Karpas-422 (cell line): Measurements from ENCODE around the gene ERICH4. TPM values are rescaled to one million over a fixed set of nuclear protein-coding genes. Genes with fewer than 3 reads are reported as not detected.

Source experiments
- DNase-seq: peaks from one replicate; pipeline ENCODE4 v3.0.0-alpha.2; 2015
- H2AFZ ChIP-seq: fragments of 200-600 bp; sonication (generic); 2 replicates; pipeline ENCODE4 v1.6.1; 2014; ENCODE audit warnings: antibody characterized with exemption, low read length, mixed read lengths
- H3K27ac ChIP-seq: fragments of 200-600 bp; sonication (generic); 2 replicates; pipeline ENCODE4 v1.5.1; 2014; ENCODE audit warnings: mild to moderate bottlenecking, low read length, moderate library complexity
- H3K27me3 ChIP-seq: fragments of 200-600 bp; sonication (generic); 2 replicates; pipeline ENCODE4 v1.6.1; 2014; ENCODE audit warnings: low read length, mixed read lengths
- H3K36me3 ChIP-seq: fragments of 200-600 bp; sonication (generic); 2 replicates; pipeline ENCODE4 v1.6.1; 2014; ENCODE audit warnings: low read length, mixed read lengths; ENCODE audit not compliant: insufficient read depth
- H3K4me1 ChIP-seq: fragments of 200-600 bp; sonication (generic); 2 replicates; pipeline ENCODE4 v1.6.1; 2014; ENCODE audit warnings: mild to moderate bottlenecking, low read length, mixed read lengths
- H3K4me2 ChIP-seq: fragments of 200-600 bp; sonication (generic); 2 replicates; pipeline ENCODE4 v1.6.1; 2014; ENCODE audit warnings: low read length, low read depth, mild to moderate bottlenecking; ENCODE audit not compliant: poor library complexity, severe bottlenecking
- H3K4me3 ChIP-seq: fragments of 200-600 bp; sonication (generic); 2 replicates; pipeline ENCODE4 v1.5.1; 2014; ENCODE audit warnings: mild to moderate bottlenecking, antibody characterized with exemption, low read length, mixed read lengths
- H3K79me2 ChIP-seq: fragments of 200-600 bp; sonication (generic); 2 replicates; pipeline ENCODE4 v1.6.1; 2014; ENCODE audit warnings: mild to moderate bottlenecking, low read length, mixed read lengths
- H3K9ac ChIP-seq: fragments of 200-600 bp; sonication (generic); 2 replicates; pipeline ENCODE4 v1.6.0; 2014; ENCODE audit warnings: low read length
- H3K9me2 ChIP-seq: fragments of 200-600 bp; sonication (generic), shearing (Covaris generic); replicated peaks from 2 replicates; pipeline ENCODE4 v1.6.0; 2014; ENCODE audit warnings: mild to moderate bottlenecking, low read length, moderate library complexity; ENCODE audit not compliant: insufficient read depth
- H3K9me3 ChIP-seq: fragments of 300-700, 200-600 bp; sonication (generic); 2 replicates; pipeline ENCODE4 v1.6.1; 2014; ENCODE audit warnings: low read length, mixed read lengths
- H4K20me1 ChIP-seq: fragments of 200-600 bp; sonication (generic); 2 replicates; pipeline ENCODE4 v1.6.1; 2014; ENCODE audit warnings: mild to moderate bottlenecking, antibody characterized with exemption, low read length, low read depth; ENCODE audit not compliant: insufficient read depth
- total RNA-seq: library from RNA; depleted of rRNA; stranded (reverse); fragments of >200 nt; shearing (Covaris generic); gene quantifications from 2 replicates; pipeline ENCODE4 v1.2.3, GENCODE V29; 2014; ENCODE audit warnings: low replicate concordance

ERICH4 gene
- total RNA-seq, 1 experiment from 2014 or later, result not detected

GRCh38 chr19:41426116-41426841, 16.7 kb upstream of the ERICH4 start:
- no peak overlapping the region for H2AFZ ChIP-seq
- H3K27ac ChIP-seq, result no peak overlapping the region
- H3K4me3 ChIP-seq, result no peak overlapping the region
- no peaks in the 10 kb centered on the region for H3K36me3 ChIP-seq
- no peaks in the 10 kb centered on the region for H3K9me2 ChIP-seq
- no peaks in the 10 kb centered on the region for H3K9me3 ChIP-seq
- H3K27me3 ChIP-seq, result no peaks in the 10 kb centered on the region
- no peaks in the 10 kb centered on the region for H4K20me1 ChIP-seq
- no peaks in the 10 kb centered on the region for H3K79me2 ChIP-seq
- H3K4me1 ChIP-seq, result peaks cover 11% of the 10 kb centered on the region
- DNase-seq, result peak; percentile 31
- no peak overlapping the region for H3K9ac ChIP-seq
- no peak overlapping the region for H3K4me2 ChIP-seq

- Histone ChIP-seq H3K36me3 (no peaks in the 10 kb centered on the region), H3K27ac (no peak within 1 kb of the TSS), H3K4me3 (no peak within 1 kb of the TSS), H3K27me3 (no peaks in the 10 kb centered on the region), H3K9me2 (no peaks in the 10 kb centered on the region), H3K79me2 (no peaks in the 10 kb centered on the region), H4K20me1 (no peaks in the 10 kb centered on the region), H3K9ac (no peak within 1 kb of the TSS), H3K9me3 (no peaks in the 10 kb centered on the region), H2AFZ (no peak within 1 kb of the TSS), H3K4me1 (peaks cover 11% of the 10 kb centered on the region), H3K4me2 (no peak within 1 kb of the TSS)
- peak; percentile 40 for DNase-seq
Observed at GRCh38 chr19:41426952-41427646, 15.9 kb upstream of the ERICH4 start, which contains the start of gene B3GNT8. B3GNT8 (minus strand) TSS chr19:41427374; CDS start chr19:41426778, 596 bp downstream.

- no peak overlapping the region for H3K4me3 ChIP-seq
Observed at GRCh38 chr19:41427647-41428480, 15.1 kb upstream of the ERICH4 start.

DNA sequence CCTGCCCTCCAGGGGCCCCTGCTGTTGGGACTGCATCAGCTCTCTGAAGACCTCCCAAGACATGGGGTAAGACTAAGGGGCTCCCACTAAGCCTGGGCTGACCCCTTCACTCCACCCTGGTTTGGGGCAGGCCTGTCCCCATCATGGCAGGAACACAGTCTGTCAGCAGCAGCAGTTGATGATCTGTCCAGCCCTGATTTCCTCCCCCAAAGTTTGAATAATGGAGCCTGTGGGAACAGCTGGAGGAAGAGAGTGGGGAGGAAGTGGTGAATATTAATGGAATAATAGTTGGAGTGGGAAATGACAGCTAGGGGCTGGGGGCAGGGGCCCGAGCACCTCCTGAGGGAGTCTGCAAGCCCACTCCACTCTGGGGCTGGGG, 14.5 kb upstream of the ERICH4 start:
- Histone ChIP-seq H3K79me2 (no peaks in the 10 kb centered on the region), H4K20me1 (no peaks in the 10 kb centered on the region), H3K9me3 (no peaks in the 10 kb centered on the region), H3K4me1 (peaks cover 11% of the 10 kb centered on the region), H3K27ac (no peak overlapping the region), H3K9ac (no peak overlapping the region), H3K36me3 (peaks cover 7% of the 10 kb centered on the region; the same call in 1 of the 2 replicates), H3K4me2 (no peak overlapping the region), H2AFZ (no peak overlapping the region), H3K4me3 (no peak overlapping the region), H3K9me2 (no peaks in the 10 kb centered on the region), H3K27me3 (no peaks in the 10 kb centered on the region)
- no peak for DNase-seq

More at GRCh38 chr19:41427647-41428480, 15.1 kb upstream of the ERICH4 start:
- DNase-seq, result peak; percentile 37
- Histone ChIP-seq H3K9ac (no peak overlapping the region), H3K4me1 (peaks cover 11% of the 10 kb centered on the region), H3K79me2 (no peaks in the 10 kb centered on the region), H3K27me3 (no peaks in the 10 kb centered on the region), H3K36me3 (peaks cover 1% of the 10 kb centered on the region; the same call in 1 of the 2 replicates), H3K4me2 (no peak overlapping the region), H3K9me3 (no peaks in the 10 kb centered on the region), H3K9me2 (no peaks in the 10 kb centered on the region), H4K20me1 (no peaks in the 10 kb centered on the region), H3K27ac (no peak overlapping the region), H2AFZ (no peak overlapping the region)

DNA sequence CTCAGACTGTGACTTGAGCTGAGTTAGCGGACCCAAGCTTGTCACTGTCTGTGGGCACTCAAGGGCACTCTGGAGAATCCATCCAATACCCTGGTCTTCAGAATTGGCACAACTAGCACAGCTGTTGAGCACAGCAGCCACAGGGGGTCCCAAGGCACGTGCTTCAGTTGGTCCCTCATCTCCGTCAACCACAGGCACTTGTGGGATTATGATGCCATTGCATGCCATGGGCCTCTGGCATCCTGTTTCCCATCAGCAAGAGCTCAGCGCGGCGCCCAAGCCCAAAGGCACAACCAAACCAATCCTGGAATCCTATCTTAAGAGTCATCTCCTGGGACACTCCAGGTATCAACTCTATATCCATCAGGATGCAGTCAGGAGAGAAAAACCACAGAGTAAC, 12.0 kb upstream of the ERICH4 start:
- peak; percentile 37 for DNase-seq
- Histone ChIP-seq H2AFZ (no peak overlapping the region), H3K4me1 (peaks cover 11% of the 10 kb centered on the region), H3K9me3 (no peaks in the 10 kb centered on the region), H3K36me3 (peaks cover 8% of the 10 kb centered on the region; the same call in 1 of the 2 replicates), H3K27ac (no peak overlapping the region), H3K4me2 (no peak overlapping the region), H3K27me3 (no peaks in the 10 kb centered on the region), H4K20me1 (no peaks in the 10 kb centered on the region), H3K4me3 (no peak overlapping the region), H3K9ac (no peak overlapping the region), H3K79me2 (no peaks in the 10 kb centered on the region), H3K9me2 (no peaks in the 10 kb centered on the region)

GRCh38 chr19:41431426-41432386, 11.2 kb upstream of the ERICH4 start:
- Histone ChIP-seq H3K4me2 (no peak overlapping the region), H3K79me2 (no peaks in the 10 kb centered on the region), H3K9ac (no peak overlapping the region), H3K4me3 (no peak overlapping the region), H3K9me3 (no peaks in the 10 kb centered on the region), H4K20me1 (no peaks in the 10 kb centered on the region), H3K27me3 (no peaks in the 10 kb centered on the region), H3K27ac (no peak overlapping the region), H3K4me1 (peaks cover 11% of the 10 kb centered on the region), H2AFZ (no peak overlapping the region), H3K36me3 (peaks cover 8% of the 10 kb centered on the region; the same call in 1 of the 2 replicates), H3K9me2 (no peaks in the 10 kb centered on the region)
- DNase-seq, result peak; percentile 46

DNA sequence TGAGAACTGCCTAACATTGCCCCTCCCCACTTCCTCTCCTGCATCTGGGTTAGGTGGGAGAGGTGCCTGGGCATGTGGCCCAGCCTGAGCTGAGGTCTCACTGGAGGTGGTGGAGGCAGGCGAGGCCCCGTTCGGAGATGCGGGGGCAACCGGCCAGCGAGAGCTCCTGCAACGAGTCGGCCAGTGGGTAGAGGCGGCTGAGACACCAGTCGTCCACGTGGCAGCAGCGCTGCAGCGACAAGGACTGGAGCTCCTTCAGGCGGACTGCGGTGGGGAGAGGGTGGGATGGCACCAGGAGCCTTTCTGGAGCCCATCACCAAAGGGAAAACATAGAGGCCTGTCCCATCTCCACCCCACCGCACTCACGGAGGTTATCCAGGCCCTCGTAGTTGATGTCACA, 9.8 kb upstream of the ERICH4 start:
- H3K79me2 ChIP-seq, result peaks cover 6% of the 10 kb centered on the region
- DNase-seq, result peak; percentile 37
- no peaks in the 10 kb centered on the region for H3K9me2 ChIP-seq
- no peak overlapping the region for H3K4me3 ChIP-seq
- H3K27ac ChIP-seq, result no peak overlapping the region
- peaks cover 4% of the 10 kb centered on the region for H3K4me1 ChIP-seq
- no peaks in the 10 kb centered on the region for H3K9me3 ChIP-seq
- H3K27me3 ChIP-seq, result no peaks in the 10 kb centered on the region
- no peaks in the 10 kb centered on the region for H4K20me1 ChIP-seq
- H3K4me2 ChIP-seq, result no peak overlapping the region
- no peak overlapping the region for H3K9ac ChIP-seq
- peaks cover 8% of the 10 kb centered on the region; the same call in 1 of the 2 replicates for H3K36me3 ChIP-seq
- no peak overlapping the region for H2AFZ ChIP-seq
